HL-60 (cell line): ENCODE data around the gene ABHD8.

Experiments
- CTCF ChIP-seq: IDR thresholded peaks from one replicate; pipeline ENCODE4 v1.5.1; 2011; ENCODE audit warnings: low read length, control low read depth, inconsistent platforms; ENCODE audit not compliant: insufficient read depth
- GABPA ChIP-seq: IDR thresholded peaks from 2 replicates; pipeline ENCODE4 v1.6.1; 2012; ENCODE audit warnings: low read depth

DNA sequence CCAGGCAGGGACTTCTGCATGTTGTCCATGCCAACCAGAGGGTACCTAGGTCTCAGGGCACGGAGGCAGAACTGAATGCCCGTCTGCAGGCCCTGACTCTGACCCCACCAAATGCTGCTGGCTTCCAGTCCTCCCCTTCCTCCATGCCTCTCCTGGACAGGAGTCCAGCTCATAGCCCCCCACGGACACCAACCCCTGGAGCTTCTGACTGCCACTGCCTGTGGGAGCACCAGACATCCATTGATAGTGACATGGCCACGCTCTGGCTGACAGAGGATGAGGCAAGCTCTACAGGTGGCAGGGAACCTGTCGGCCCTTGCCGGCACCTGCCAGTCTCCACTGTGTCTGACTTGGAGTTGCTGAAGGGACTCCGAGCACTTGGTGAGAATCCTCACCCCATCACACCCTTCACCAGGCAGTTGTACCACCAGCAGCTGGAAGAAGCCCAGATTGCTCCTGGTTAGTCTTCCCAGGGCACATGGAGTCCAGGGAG is 19.7 kb downstream of the ABHD8 start:
- TF ChIP-seq CTCF (no peak), GABPA (no peak)
